ENCODE measurements around the gene TPCN2.

The TPCN2 gene

GRCh38 chr11:69164824-69165223 lies 116.1 kb downstream of the TPCN2 start:
- no peak for TF ChIP-seq POLR2AphosphoS5 (IDR thresholded peaks at IDR 0.05; ENCODE audit: borderline replicate concordance, low read depth, low read length)
- H3K9me3 ChIP-seq (ENCODE audit: low read depth, low read length), result no peaks in the 10 kb centered on the region
- H3K36me3 ChIP-seq (ENCODE audit: insufficient read depth, low read length), result no peaks in the 10 kb centered on the region
- no peak overlapping the region for H3K4me3 ChIP-seq
- no peak overlapping the region for H3K9ac ChIP-seq (ENCODE audit: insufficient read length)
- DNase-seq (ENCODE audit: low read depth, low spot score), result no peak
- no peak overlapping the region for H3K27ac ChIP-seq

GRCh38 chr11:69165775-69166174 lies 117.0 kb downstream of the TPCN2 start:
- no peak overlapping the region for H3K27ac ChIP-seq
- no peaks in the 10 kb centered on the region for H3K36me3 ChIP-seq (ENCODE audit: insufficient read depth, low read length)
- H3K9ac ChIP-seq (ENCODE audit: insufficient read length), result no peak overlapping the region
- DNase-seq (ENCODE audit: low read depth, low spot score), result no peak
- H3K9me3 ChIP-seq (ENCODE audit: low read depth, low read length), result no peaks in the 10 kb centered on the region
- no peak overlapping the region for H3K4me3 ChIP-seq
- no peak for TF ChIP-seq EZH2 (IDR thresholded peaks at IDR 0.05)
- no peak for TF ChIP-seq FOXP2 (optimal IDR thresholded peaks at IDR 0.05; ENCODE audit: control extremely low read depth, extremely low read length, insufficient read depth)
- no peak for TF ChIP-seq POLR2AphosphoS5 (IDR thresholded peaks at IDR 0.05; ENCODE audit: borderline replicate concordance, low read depth, low read length)

- Histone ChIP-seq H3K27ac (no peak overlapping the region), H3K9ac (ENCODE audit: insufficient read length) (no peak overlapping the region), H3K36me3 (ENCODE audit: insufficient read depth, low read length) (no peaks in the 10 kb centered on the region), H3K9me3 (ENCODE audit: low read depth, low read length) (no peaks in the 10 kb centered on the region), H3K4me3 (0 out of 2 replicates have a peak overlapping the region, but pooled peaks have one; percentile 4)
- TF ChIP-seq POLR2AphosphoS5 (IDR thresholded peaks at IDR 0.05; ENCODE audit: borderline replicate concordance, low read depth, low read length) (no peak), EZH2 (IDR thresholded peaks at IDR 0.05) (no peak), FOXP2 (optimal IDR thresholded peaks at IDR 0.05; ENCODE audit: control extremely low read depth, extremely low read length, insufficient read depth) (no peak)
- DNase-seq (ENCODE audit: low read depth, low spot score), result peak; percentile 37
Observed at GRCh38 chr11:69166218-69167115, 117.7 kb downstream of the TPCN2 start.

GRCh38 chr11:69167130-69167915 lies 118.6 kb downstream of the TPCN2 start:
- H3K36me3 ChIP-seq (ENCODE audit: insufficient read depth, low read length), result no peaks in the 10 kb centered on the region
- no peak overlapping the region for H3K4me3 ChIP-seq
- TF ChIP-seq POLR2AphosphoS5 (IDR thresholded peaks at IDR 0.05; ENCODE audit: borderline replicate concordance, low read depth, low read length), result no peak
- no peak for TF ChIP-seq FOXP2 (optimal IDR thresholded peaks at IDR 0.05; ENCODE audit: control extremely low read depth, extremely low read length, insufficient read depth)
- no peak for TF ChIP-seq EZH2 (IDR thresholded peaks at IDR 0.05)
- no peaks in the 10 kb centered on the region for H3K9me3 ChIP-seq (ENCODE audit: low read depth, low read length)
- H3K9ac ChIP-seq (ENCODE audit: insufficient read length), result no peak overlapping the region
- H3K27ac ChIP-seq, result no peak overlapping the region
- no peak for DNase-seq (ENCODE audit: low read depth, low spot score)

GRCh38 chr11:69167916-69168691 lies 119.4 kb downstream of the TPCN2 start:
- H3K27ac ChIP-seq, result no peak overlapping the region
- no peak overlapping the region for H3K9ac ChIP-seq (ENCODE audit: insufficient read length)
- no peak for TF ChIP-seq EZH2 (IDR thresholded peaks at IDR 0.05)
- no peak for TF ChIP-seq POLR2AphosphoS5 (IDR thresholded peaks at IDR 0.05; ENCODE audit: borderline replicate concordance, low read depth, low read length)
- no peak for TF ChIP-seq FOXP2 (optimal IDR thresholded peaks at IDR 0.05; ENCODE audit: control extremely low read depth, extremely low read length, insufficient read depth)
- no peaks in the 10 kb centered on the region for H3K9me3 ChIP-seq (ENCODE audit: low read depth, low read length)
- H3K36me3 ChIP-seq (ENCODE audit: insufficient read depth, low read length), result no peaks in the 10 kb centered on the region
- no peak overlapping the region for H3K4me3 ChIP-seq
- no peak for DNase-seq (ENCODE audit: low read depth, low spot score)

- no peak for TF ChIP-seq FOXP2 (optimal IDR thresholded peaks at IDR 0.05; ENCODE audit: control extremely low read depth, extremely low read length, insufficient read depth)
- TF ChIP-seq POLR2AphosphoS5 (IDR thresholded peaks at IDR 0.05; ENCODE audit: borderline replicate concordance, low read depth, low read length), result no peak
- no peak for TF ChIP-seq EZH2 (IDR thresholded peaks at IDR 0.05)
- no peak overlapping the region for H3K9ac ChIP-seq (ENCODE audit: insufficient read length)
Observed at GRCh38 chr11:69169479-69169878, 120.7 kb downstream of the TPCN2 start.

GRCh38 chr11:69170704-69171103 lies 122.0 kb downstream of the TPCN2 start:
- no peak for TF ChIP-seq POLR2AphosphoS5 (IDR thresholded peaks at IDR 0.05; ENCODE audit: borderline replicate concordance, low read depth, low read length)
- no peak for TF ChIP-seq EZH2 (IDR thresholded peaks at IDR 0.05)
- no peak for TF ChIP-seq FOXP2 (optimal IDR thresholded peaks at IDR 0.05; ENCODE audit: control extremely low read depth, extremely low read length, insufficient read depth)
- Histone ChIP-seq H3K9me3 (ENCODE audit: low read depth, low read length) (no peaks in the 10 kb centered on the region), H3K9ac (ENCODE audit: insufficient read length) (no peak overlapping the region), H3K27ac (no peak overlapping the region), H3K36me3 (ENCODE audit: insufficient read depth, low read length) (no peaks in the 10 kb centered on the region), H3K4me3 (no peak overlapping the region)
- no peak for DNase-seq (ENCODE audit: low read depth, low spot score)

More at GRCh38 chr11:69169479-69169878, 120.7 kb downstream of the TPCN2 start:
- Histone ChIP-seq H3K9me3 (ENCODE audit: low read depth, low read length) (no peaks in the 10 kb centered on the region), H3K36me3 (ENCODE audit: insufficient read depth, low read length) (no peaks in the 10 kb centered on the region), H3K27ac (no peak overlapping the region), H3K4me3 (no peak overlapping the region)
- DNase-seq (ENCODE audit: low read depth, low spot score), result no peak
